IMR-90 (cell line): Measurements from ENCODE around the gene COL20A1.

ENCODE experiments used
- RAD21 ChIP-seq: IDR thresholded peaks from 2 replicates; pipeline ENCODE4 v1.6.1; 2012; ENCODE audit warnings: low read length, improper control_type of control experiment
- TF ChIP-seq, protein P1 (sequence below): conservative IDR thresholded peaks from 2 replicates; pipeline ENCODE4 v1.5.1; 2012; ENCODE audit warnings: mild to moderate bottlenecking, low read depth, low read length, improper control_type of control experiment
- TF ChIP-seq, protein P2 (sequence below): fragments of 150-350 bp; IDR thresholded peaks from 2 replicates; pipeline ENCODE4 v1.6.1; 2017; ENCODE audit warnings: mild to moderate bottlenecking, antibody characterized with exemption, low read length, low read depth

DNA sequence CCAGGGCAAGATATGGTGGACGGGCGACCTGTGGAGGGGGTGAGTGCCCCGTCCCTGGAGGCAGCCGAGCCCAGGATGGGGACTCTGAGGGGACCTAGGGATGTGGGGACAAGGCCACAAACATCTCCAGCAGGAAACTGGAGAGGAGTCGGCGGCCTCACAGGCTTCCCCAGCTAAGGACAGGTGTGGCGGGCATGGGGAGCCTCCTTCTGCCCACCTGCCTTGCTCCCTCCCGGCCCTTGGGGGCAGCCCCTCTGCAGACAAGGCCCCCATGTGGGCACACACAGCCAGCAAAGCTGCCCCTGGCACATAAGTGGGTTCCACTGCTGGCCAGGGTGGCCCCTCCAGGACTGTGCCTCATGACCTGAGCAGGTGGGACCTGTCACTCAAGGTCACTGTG is 63.5 kb downstream of the COL20A1 start:
- TF ChIP-seq, protein P1, sequence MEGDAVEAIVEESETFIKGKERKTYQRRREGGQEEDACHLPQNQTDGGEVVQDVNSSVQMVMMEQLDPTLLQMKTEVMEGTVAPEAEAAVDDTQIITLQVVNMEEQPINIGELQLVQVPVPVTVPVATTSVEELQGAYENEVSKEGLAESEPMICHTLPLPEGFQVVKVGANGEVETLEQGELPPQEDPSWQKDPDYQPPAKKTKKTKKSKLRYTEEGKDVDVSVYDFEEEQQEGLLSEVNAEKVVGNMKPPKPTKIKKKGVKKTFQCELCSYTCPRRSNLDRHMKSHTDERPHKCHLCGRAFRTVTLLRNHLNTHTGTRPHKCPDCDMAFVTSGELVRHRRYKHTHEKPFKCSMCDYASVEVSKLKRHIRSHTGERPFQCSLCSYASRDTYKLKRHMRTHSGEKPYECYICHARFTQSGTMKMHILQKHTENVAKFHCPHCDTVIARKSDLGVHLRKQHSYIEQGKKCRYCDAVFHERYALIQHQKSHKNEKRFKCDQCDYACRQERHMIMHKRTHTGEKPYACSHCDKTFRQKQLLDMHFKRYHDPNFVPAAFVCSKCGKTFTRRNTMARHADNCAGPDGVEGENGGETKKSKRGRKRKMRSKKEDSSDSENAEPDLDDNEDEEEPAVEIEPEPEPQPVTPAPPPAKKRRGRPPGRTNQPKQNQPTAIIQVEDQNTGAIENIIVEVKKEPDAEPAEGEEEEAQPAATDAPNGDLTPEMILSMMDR: no peak
- no peak for TF ChIP-seq RAD21
- TF ChIP-seq, protein P2, sequence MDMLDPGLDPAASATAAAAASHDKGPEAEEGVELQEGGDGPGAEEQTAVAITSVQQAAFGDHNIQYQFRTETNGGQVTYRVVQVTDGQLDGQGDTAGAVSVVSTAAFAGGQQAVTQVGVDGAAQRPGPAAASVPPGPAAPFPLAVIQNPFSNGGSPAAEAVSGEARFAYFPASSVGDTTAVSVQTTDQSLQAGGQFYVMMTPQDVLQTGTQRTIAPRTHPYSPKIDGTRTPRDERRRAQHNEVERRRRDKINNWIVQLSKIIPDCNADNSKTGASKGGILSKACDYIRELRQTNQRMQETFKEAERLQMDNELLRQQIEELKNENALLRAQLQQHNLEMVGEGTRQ: no peak
